Body of pancreas (tissue), 4 donors: ENCODE results near the gene ENTPD8.

Source experiments
- POLR2A ChIP-seq, 3 donors: fragments of 450-650 bp; IDR thresholded peaks; one replicate each; pipeline ENCODE4 v1.6.1; 2016; ENCODE audit warnings: antibody characterized with exemption in 3 of 3, mild to moderate bottlenecking in 2 of 3
- TF ChIP-seq, protein P1 (sequence below), 7 experiments: fragments of 450-650 bp in 4 of 7; fragments of 200-600 bp in 3 of 7; sonication (generic) in 3 of 7; IDR thresholded peaks; one replicate each; pipeline ENCODE4 v1.5.1; 2016 to 2019; ENCODE audit warnings: antibody characterized with exemption in 7 of 7

DNA sequence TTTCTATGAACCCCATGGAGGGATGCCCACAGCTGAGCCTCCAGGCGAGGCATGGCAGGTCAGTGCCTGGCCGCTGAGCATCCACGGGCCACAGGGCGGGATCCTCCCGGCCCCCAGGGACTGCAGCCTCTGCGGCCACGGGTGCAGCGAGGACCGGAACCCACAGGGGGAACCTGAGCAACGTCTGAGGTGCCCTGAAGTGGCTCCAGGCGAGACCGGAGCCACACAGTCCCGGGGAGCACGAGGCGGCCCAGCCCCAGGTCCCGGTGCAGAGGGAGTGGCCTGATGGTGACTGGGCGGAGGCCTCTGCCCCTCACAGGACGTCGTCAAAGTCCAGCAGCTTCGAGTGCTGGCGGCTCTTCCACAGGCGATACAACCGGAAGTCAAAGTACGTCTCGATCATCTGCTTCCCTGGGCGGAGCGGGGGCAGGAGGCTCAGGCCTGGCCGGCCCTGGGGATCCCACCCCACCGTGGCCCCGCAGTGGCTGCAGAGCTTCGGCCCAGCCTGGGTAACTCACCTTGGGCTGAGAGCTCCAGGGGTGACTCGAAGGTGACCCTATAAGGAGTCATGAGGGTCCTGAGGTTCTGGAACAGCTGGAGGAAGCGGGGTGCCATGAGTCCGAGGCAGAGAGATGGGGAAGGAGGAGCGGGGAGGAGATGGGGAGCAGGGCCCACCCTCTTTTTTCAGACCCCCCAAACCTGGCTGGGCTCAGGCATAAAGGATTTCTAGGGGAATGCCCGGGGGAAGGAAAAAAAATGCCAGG lies 8.1 kb upstream of the ENTPD8 start:
- TF ChIP-seq POLR2A (IDR thresholded peaks at IDR 0.05), result no peak
- TF ChIP-seq, protein P1, sequence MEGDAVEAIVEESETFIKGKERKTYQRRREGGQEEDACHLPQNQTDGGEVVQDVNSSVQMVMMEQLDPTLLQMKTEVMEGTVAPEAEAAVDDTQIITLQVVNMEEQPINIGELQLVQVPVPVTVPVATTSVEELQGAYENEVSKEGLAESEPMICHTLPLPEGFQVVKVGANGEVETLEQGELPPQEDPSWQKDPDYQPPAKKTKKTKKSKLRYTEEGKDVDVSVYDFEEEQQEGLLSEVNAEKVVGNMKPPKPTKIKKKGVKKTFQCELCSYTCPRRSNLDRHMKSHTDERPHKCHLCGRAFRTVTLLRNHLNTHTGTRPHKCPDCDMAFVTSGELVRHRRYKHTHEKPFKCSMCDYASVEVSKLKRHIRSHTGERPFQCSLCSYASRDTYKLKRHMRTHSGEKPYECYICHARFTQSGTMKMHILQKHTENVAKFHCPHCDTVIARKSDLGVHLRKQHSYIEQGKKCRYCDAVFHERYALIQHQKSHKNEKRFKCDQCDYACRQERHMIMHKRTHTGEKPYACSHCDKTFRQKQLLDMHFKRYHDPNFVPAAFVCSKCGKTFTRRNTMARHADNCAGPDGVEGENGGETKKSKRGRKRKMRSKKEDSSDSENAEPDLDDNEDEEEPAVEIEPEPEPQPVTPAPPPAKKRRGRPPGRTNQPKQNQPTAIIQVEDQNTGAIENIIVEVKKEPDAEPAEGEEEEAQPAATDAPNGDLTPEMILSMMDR (IDR thresholded peaks at IDR 0.05), result no peak
